ENCODE measurements around the gene LYPD8.

- TF ChIP-seq POLR2AphosphoS5 (IDR thresholded peaks at IDR 0.05; ENCODE audit: low read depth) (no peak), STAT1 (IDR thresholded peaks at IDR 0.05; ENCODE audit: unreplicated experiment) (no peak), CTCF (conservative IDR thresholded peaks at IDR 0.05; ENCODE audit: low read depth in 2 of 2) (no peak), CREB1 (CRISPR knock-in tag; IDR thresholded peaks at IDR 0.05; ENCODE audit: low read depth) (no peak), EZH2phosphoT487 (IDR thresholded peaks at IDR 0.05; ENCODE audit: unreplicated experiment) (no peak), EZH2 (IDR thresholded peaks at IDR 0.05; ENCODE audit: low read depth, unreplicated experiment) (no peak), REST (IDR thresholded peaks at IDR 0.05; ENCODE audit: unreplicated experiment) (no peak), JUNB (IDR thresholded peaks at IDR 0.05; ENCODE audit: unreplicated experiment) (no peak), ZNF331 (CRISPR knock-in tag; IDR thresholded peaks at IDR 0.05; ENCODE audit: low read depth) (no peak), ZNF114 (CRISPR knock-in tag; IDR thresholded peaks at IDR 0.05) (no peak), ETS1 (IDR thresholded peaks at IDR 0.05) (no peak), NANOG (IDR thresholded peaks at IDR 0.05; ENCODE audit: borderline replicate concordance) (no peak), ZNF462 (CRISPR knock-in tag; IDR thresholded peaks at IDR 0.05) (no peak)
These were observed 41.3 kb downstream of the LYPD8 start for GRCh38 chr1:248714248-248714647.
